Pancreas (tissue), 10 donors: Measurements from ENCODE around the gene ELOA. TPM values are rescaled to one million over a fixed set of nuclear protein-coding genes. Genes with fewer than 3 reads are reported as not detected.
"Not testable (repeated sequence)": the region's sequence is repeated elsewhere in the genome, so short reads cannot be mapped to it uniquely, and the experiment has no call there.

Experiments
- ATAC-seq, 4 donors: fragments of 200-7000 bp; cut with Tn5 transposase; one replicate each; pipeline versions ENCODE4 v1.8.0 to v1.9.1; 2020; ENCODE audit warnings: mild to moderate bottlenecking in 4 of 4, moderate library complexity in 4 of 4
- DNase-seq, 6 donors: peaks; one replicate each; pipeline ENCODE4 v3.0.0-alpha.2; 2020
- FAIRE-seq: peaks from 2 replicates; lab custom pipeline; 2012; peaks lifted over from hg19 to GRCh38; lab: Jason Lieb, UNC
- H3K27ac ChIP-seq, 4 donors: fragments of 200-600 bp; sonication (generic); 1 replicate in 3 of 4; 2 replicates in 1 of 4; pipeline versions ENCODE4 v1.5.0 to v1.8.0; 2020
- H3K27me3 ChIP-seq, 4 donors: fragments of 200-600 bp; one replicate each; pipeline ENCODE4 v1.8.0; 2021
- H3K36me3 ChIP-seq, 3 donors: fragments of 200-600 bp; sonication (generic) in 1 of 3; one replicate each; pipeline versions ENCODE4 v1.5.0 to v1.8.0; 2020 to 2021
- H3K4me1 ChIP-seq, 3 donors: fragments of 200-600 bp; one replicate each; pipeline ENCODE4 v1.8.0; 2021
- H3K4me3 ChIP-seq, 4 donors: fragments of 200-600 bp; sonication (generic) in 2 of 4; one replicate each; pipeline versions ENCODE4 v1.5.0 to v1.8.0; 2020 to 2021
- H3K9me3 ChIP-seq, 4 donors: fragments of 200-600 bp; one replicate each; pipeline ENCODE4 v1.8.0; 2021
- WGBS, 2 donors: extraction: QIAGEN DNeasy Blood & Tissue Kit; methylation state at CpG; one replicate each; pipeline ENCODE4 v1.1.7; 2013; 5-methylcytosine and 5-hydroxymethylcytosine counted together
- intact Hi-C, 3 donors: fragments of 100-400 bp; cut with DNase I; formaldehyde crosslinking; loops; one replicate each; pipeline versions ENCODE4 v1.11.1 to v1.14.2; 2022
- polyA plus RNA-seq, 2 donors: library from polyadenylated mRNA; stranded (reverse); fragments of 200-250 nt; gene quantifications; one replicate each; pipeline ENCODE4 v1.2.3, GENCODE V29; 2013
- total RNA-seq, 6 donors: library from RNA; stranded (reverse); fragmentation: NEBNext Ultra II Directional in 4 of 6; extraction: Animal tissue kit (Norgen Biotek cat#: 25700) in 4 of 6; gene quantifications; one replicate each; pipeline versions ENCODE4 v1.2.1 to v1.2.4, GENCODE V29; 2021 to 2023
- TF ChIP-seq, protein P1 (sequence below), 4 donors: fragments of 200-600 bp; sonication (generic) in 3 of 4; IDR thresholded peaks; one replicate each; pipeline versions ENCODE4 v1.5.0 to v1.8.0; 2021; ENCODE audit warnings: antibody characterized with exemption in 4 of 4
- donor health status: healthy with polysubstance abuse.
- donor health status: DM: no; HTN: no; CAD: no; lungs with moderate emphysema.
- donor health status: DM: no; HTN: no; CAD: no.
- donor health status: control.
- donor health status: control.
- donor health status: Bipolar disorder and iron deficiency.
- donor health status: DM: yes; HTN: yes; CAD: no.
- donor health status: DM: no; HTN: no; CAD: no.
- donor health status: DM: no; HTN: no; CAD: no.
- donor health status: DM: yes; HTN: yes; CAD: no.

The ELOA gene
- total and polyA plus RNA-seq, 8 donors, result 10.6 to 33.9 (median 25.5) TPM

DNA sequence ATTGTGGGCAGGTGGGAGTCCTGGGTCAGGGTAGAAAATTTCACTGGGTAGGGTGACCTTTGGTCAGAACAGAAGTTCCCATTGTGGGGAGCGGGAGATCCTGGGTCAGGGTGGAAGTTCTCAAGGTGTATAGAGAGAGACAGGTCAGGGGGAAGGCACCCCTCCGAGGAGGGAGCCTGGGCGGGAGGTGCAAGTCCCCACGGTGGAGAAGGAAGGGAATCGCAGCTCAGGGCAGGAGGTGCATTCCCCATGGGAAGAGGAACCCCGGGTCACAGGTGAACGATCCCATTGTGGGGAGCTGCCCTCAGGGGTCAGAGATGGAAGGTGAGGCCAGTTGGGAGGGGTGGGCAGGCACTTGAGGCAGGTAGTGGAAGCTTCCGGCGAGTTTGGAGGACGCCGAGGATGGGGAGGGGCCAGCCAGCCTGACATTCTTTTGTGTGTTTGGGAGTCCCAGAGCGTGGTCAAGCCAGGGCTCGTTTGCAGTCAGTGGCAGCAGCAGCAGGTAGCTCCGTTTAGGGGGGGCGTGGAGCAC is 48.3 kb downstream of the ELOA start:
- DNase-seq (peak in 3 of 6 donors; percentile 24 to 53 (median 36)), FAIRE-seq (no peak), ATAC-seq (peak; percentile 14 to 38 (median 25))
- Histone ChIP-seq H3K4me3 (peak overlapping the region; percentile 51 to 76 (median 61)), H3K36me3 (peaks cover 0 to 10% (median 6%) of the 10 kb centered on the region in 3 donors), H3K27me3 (no peaks in the 10 kb centered on the region), H3K4me1 (peaks cover 0 to 12% (median 5%) of the 10 kb centered on the region in 3 donors), H3K9me3 (no peaks in the 10 kb centered on the region), H3K27ac (peak overlapping the region in 2 of 4 donors; percentile 6 to 17)
- intact Hi-C loops, result no loop called here
- WGBS, 2 donors, result 1% methylated on average over 15 of the region's 15 CpGs
- TF ChIP-seq, protein P1, sequence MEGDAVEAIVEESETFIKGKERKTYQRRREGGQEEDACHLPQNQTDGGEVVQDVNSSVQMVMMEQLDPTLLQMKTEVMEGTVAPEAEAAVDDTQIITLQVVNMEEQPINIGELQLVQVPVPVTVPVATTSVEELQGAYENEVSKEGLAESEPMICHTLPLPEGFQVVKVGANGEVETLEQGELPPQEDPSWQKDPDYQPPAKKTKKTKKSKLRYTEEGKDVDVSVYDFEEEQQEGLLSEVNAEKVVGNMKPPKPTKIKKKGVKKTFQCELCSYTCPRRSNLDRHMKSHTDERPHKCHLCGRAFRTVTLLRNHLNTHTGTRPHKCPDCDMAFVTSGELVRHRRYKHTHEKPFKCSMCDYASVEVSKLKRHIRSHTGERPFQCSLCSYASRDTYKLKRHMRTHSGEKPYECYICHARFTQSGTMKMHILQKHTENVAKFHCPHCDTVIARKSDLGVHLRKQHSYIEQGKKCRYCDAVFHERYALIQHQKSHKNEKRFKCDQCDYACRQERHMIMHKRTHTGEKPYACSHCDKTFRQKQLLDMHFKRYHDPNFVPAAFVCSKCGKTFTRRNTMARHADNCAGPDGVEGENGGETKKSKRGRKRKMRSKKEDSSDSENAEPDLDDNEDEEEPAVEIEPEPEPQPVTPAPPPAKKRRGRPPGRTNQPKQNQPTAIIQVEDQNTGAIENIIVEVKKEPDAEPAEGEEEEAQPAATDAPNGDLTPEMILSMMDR (IDR thresholded peaks at IDR 0.05), result no peak

DNA sequence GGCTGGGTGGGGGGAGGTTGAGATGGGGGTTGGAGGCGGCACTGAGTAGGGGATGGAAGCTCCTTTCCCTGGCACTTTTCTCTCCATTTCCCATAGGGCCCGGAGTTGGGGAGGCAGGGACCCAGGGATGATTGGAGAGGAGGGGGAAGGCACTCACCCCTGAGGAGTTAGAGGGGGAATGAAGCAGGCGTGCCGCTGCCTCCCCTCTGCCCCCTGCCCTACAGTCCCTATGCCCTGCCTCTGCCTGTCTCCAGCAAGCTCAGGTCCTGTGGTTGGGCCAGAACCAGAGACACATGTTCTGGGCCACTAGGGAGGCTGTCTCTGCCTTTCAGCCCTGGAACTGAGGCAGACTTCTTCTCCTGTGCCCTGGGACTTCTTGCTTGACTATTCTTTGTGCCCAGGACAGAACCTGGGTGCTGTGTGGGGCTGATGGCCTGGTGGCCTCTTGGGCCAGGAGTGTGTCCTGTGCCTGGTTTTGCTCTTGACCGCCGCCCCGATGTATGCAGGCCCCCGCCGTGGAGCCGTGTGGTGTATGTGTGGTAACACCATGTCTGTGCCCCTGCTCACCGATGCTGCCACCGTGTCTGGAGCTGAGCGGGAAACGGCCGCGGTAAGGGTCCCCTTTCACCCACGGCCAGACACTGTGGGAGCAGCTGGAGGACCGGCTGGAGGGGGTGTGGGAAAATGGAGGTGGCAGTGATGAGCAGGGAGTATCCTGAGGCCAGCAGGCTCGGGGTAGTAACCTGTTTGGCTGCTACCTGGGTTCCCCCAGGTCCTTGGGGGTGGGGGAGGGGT is 49.1 kb downstream of the ELOA start:
- no peak for ATAC-seq

DNA sequence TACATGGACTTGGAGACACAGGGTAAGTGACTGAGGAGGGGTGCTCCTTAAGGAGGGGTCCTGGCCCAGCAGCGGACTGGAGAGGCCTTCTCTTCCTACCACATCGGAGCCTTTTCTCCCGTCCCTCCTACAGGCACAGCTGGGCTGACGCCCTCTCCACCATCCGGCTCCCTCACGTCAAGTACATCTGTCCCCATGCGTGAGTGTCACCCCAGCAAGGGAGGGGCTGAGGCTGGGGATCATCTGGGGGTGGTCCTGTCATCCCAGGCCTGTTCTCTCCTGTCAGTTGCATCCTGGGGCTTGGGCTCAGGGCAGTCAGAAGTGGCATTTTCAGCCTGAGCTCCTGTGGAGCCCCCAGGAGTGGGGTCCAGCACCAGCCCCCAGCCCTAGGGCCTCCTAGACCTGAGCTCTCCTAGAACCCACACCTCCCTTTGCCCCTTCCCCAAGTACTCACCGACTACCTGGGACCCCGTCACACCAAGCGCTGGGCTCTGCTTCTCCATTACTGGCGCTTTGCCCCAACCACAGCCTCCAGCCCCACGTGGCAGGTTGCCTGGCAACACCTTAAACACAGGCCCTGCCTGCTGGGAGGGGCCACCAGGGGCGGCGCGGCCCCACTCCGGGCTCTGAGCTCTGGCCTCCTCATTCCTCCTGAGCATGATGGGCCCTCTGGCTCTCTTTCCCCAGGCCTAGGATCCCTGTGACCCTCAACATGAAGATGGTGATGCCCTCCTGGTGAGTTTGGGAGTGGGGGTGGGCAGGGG is 49.9 kb downstream of the ELOA start:
- Histone ChIP-seq H3K27ac (no peak overlapping the region), H3K9me3 (no peaks in the 10 kb centered on the region), H3K36me3 (no peaks in the 10 kb centered on the region), H3K4me3 (no peak overlapping the region), H3K27me3 (no peaks in the 10 kb centered on the region), H3K4me1 (peaks cover 0 to 14% (median 9%) of the 10 kb centered on the region in 3 donors)
- 64 to 66% methylated on average over 16 of the region's 16 CpGs for WGBS, 2 donors
- DNase-seq (peak in 5 of 6 donors; percentile 46 to 81 (median 54)), ATAC-seq (peak in 2 of 4 donors; percentile 24 to 39), FAIRE-seq (no peak)
- TF ChIP-seq, protein P1 (IDR thresholded peaks at IDR 0.05), result no peak
- intact Hi-C loops, result no loop called here

More for the DNA sequence above, 49.1 kb downstream of the ELOA start:
- 63 to 68% methylated on average over 17 to 19 of the region's 19 CpGs for WGBS, 2 donors
- no peak for FAIRE-seq
- intact Hi-C loops, result no loop called here
- peak in 1 of 6 donors; percentile 70 for DNase-seq
- H3K4me3 ChIP-seq, result peak overlapping the region in 2 of 4 donors; percentile 56 to 66
- H3K27ac ChIP-seq, result no peak overlapping the region
- TF ChIP-seq, protein P1 (IDR thresholded peaks at IDR 0.05), result no peak
- H3K9me3 ChIP-seq, result no peaks in the 10 kb centered on the region
- H3K27me3 ChIP-seq, result no peaks in the 10 kb centered on the region
- H3K36me3 ChIP-seq, result peaks cover 0 to 2% (median under 1%) of the 10 kb centered on the region in 3 donors
- peaks cover 0 to 12% (median 5%) of the 10 kb centered on the region in 3 donors for H3K4me1 ChIP-seq

DNA sequence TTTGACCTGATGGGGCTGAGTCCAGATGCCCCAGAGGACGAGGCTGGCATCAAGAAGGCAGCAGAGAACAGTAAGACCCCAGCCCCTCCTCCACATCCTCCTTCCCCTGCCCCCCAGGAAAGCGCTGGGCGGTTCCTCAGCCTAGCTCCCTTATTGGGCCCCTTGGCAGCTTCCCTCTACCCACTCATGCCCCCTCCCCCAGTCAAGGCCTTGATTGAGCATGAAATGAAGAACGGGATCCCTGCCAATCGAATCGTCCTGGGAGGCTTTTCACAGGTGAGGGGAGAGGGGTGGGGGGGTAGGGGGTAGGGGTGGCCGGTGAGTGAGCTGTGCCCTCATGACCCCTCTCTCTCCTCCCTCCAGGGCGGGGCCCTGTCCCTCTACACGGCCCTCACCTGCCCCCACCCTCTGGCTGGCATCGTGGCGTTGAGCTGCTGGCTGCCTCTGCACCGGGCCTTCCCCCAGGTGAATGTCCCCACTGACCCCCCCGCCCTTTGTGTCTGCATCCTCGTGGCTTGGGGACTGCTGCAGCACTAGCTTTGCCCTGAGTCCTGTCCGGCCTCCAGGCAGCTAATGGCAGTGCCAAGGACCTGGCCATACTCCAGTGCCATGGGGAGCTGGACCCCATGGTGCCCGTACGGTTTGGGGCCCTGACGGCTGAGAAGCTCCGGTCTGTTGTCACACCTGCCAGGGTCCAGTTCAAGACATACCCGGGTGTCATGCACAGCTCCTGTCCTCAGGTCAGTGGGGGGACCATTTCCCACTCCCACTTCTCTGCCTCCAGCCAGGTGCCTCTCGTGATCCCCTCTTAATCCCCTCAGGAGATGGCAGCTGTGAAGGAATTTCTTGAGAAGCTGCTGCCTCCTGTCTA is 50.8 kb downstream of the ELOA start:
- intact Hi-C loops, result no loop called here

DNA sequence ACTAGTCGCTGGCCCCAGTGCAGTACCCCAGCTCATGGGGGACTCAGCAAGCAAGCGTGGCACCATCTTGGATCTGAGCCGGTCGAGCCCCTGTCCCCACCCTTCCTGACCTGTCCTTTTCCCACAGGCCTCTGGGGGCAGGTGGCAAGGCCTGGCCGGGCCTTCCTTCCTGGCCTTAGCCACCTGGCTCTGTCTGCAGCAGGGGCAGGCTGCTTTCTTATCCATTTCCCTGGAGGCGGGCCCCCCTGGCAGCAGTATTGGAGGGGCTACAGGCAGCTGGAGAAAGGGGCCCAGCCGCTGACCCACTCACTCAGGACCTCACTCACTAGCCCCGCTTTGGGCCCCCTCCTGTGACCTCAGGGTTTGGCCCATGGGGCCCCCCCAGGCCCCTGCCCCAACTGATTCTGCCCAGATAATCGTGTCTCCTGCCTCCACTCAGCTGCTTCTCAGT is 51.5 kb downstream of the ELOA start:
- H3K36me3 ChIP-seq, H3K27me3 ChIP-seq, H3K9me3 ChIP-seq, intact Hi-C loops, DNase-seq, ATAC-seq, H3K27ac ChIP-seq, H3K4me3 ChIP-seq, FAIRE-seq: not testable (repeated sequence)
- H3K4me1 ChIP-seq, result peaks cover 6 to 26% (median 23%) of the 10 kb centered on the region in 3 donors
- 83 to 86% methylated on average over 9 of the region's 9 CpGs for WGBS, 2 donors

More for the DNA sequence above, 50.8 kb downstream of the ELOA start:
- Histone ChIP-seq H3K27ac (no peak overlapping the region), H3K4me1 (peaks cover under 1 to 23% (median 16%) of the 10 kb centered on the region in 3 donors), H3K4me3 (no peak overlapping the region), H3K36me3 (no peaks in the 10 kb centered on the region), H3K9me3 (no peaks in the 10 kb centered on the region), H3K27me3 (no peaks in the 10 kb centered on the region)
- peak in 1 of 6 donors; percentile 73 for DNase-seq
- TF ChIP-seq, protein P1 (IDR thresholded peaks at IDR 0.05), result no peak
- no peak for ATAC-seq
- FAIRE-seq, result no peak
- WGBS, 2 donors, result 61 to 67% methylated on average over 20 to 21 of the region's 21 CpGs
